HEK293 (cell line): ENCODE data around the gene TXNRD3.

Experiments used
- CTCF ChIA-PET: fragments of 350-600 bp; formaldehyde crosslinking; extraction: SDS; loops from one replicate; lab custom pipeline; 2021; ENCODE audit warnings: antibody characterized with exemption; lab: Yijun Ruan, JAX
- POLR2A ChIA-PET: fragments of 300-600 bp; formaldehyde crosslinking; extraction: SDS; loops from one replicate; lab custom pipeline; 2020; ENCODE audit warnings: antibody characterized with exemption, inconsistent platforms; lab: Yijun Ruan, JAX
- H3K27ac ChIP-seq: fragments of 200-500 bp; sonication (Bioruptor generic); 2 replicates; pipeline ENCODE4 v1.5.1; 2014; ENCODE audit warnings: low read depth, low read length, control low read depth, inconsistent platforms; ENCODE audit errors: extremely low read depth
- H3K36me3 ChIP-seq, 2 experiments: fragments of 200-500 bp in 1 of 2; sonication (Bioruptor generic) in 1 of 2; 1 replicate in 1 of 2; 2 replicates in 1 of 2; pipeline ENCODE4 v1.5.1; 2014 to 2017; ENCODE audit warnings: inconsistent platforms in 2 of 2, low read length in 2 of 2; ENCODE audit not compliant: control insufficient read depth in 2 of 2, insufficient read depth in 1 of 2
- H3K4me1 ChIP-seq: fragments of 200-500 bp; sonication (Bioruptor generic); 2 replicates; pipeline ENCODE4 v1.5.1; 2014; ENCODE audit warnings: mild to moderate bottlenecking, low read length, inconsistent platforms; ENCODE audit not compliant: control insufficient read depth, insufficient read depth
- H3K4me3 ChIP-seq: 2 replicates; pipeline ENCODE4 v1.5.1; 2011; ENCODE audit warnings: low read depth, mild to moderate bottlenecking, control low read depth, low read length, moderate library complexity
- H3K9me3 ChIP-seq: fragments of 200-500 bp; sonication (Bioruptor generic); 2 replicates; pipeline ENCODE4 v1.5.1; 2014; ENCODE audit warnings: low read depth, low read length, inconsistent platforms; ENCODE audit not compliant: control insufficient read depth, insufficient read depth
- ELK4 ChIP-seq: IDR thresholded peaks from 2 replicates; pipeline ENCODE4 v1.6.1; 2011; ENCODE audit warnings: mild to moderate bottlenecking, low read depth, low read length, borderline replicate concordance
- PBX3 ChIP-seq: sonication (generic); formaldehyde crosslinking; IDR thresholded peaks from 2 replicates; pipeline ENCODE4 v1.8.1; 2022; ENCODE audit warnings: mild to moderate bottlenecking, moderate library complexity, missing genetic modification reagents
- PRDM1 ChIP-seq: fragments of 450-650 bp; formaldehyde crosslinking; IDR thresholded peaks from 2 replicates; pipeline ENCODE4; 2016; ENCODE audit warnings: missing biosample characterization, missing genetic modification characterization
- REPIN1 ChIP-seq: fragments of 450-650 bp; formaldehyde crosslinking; IDR thresholded peaks from 2 replicates; pipeline ENCODE4 v1.5.1; 2017; ENCODE audit warnings: missing biosample characterization, missing genetic modification characterization, low read depth
- REST ChIP-seq: fragments of 450-650 bp; formaldehyde crosslinking; IDR thresholded peaks from 2 replicates; pipeline ENCODE4 v1.5.1; 2016; ENCODE audit warnings: missing biosample characterization, missing genetic modification characterization
- ZBTB10 ChIP-seq: fragments of 450-650 bp; formaldehyde crosslinking; IDR thresholded peaks from 2 replicates; pipeline ENCODE4 v1.5.1; 2016; ENCODE audit warnings: missing biosample characterization, missing genetic modification characterization
- ZBTB7A ChIP-seq: fragments of 450-650 bp; formaldehyde crosslinking; IDR thresholded peaks from 2 replicates; pipeline ENCODE4 v1.5.1; 2016; ENCODE audit warnings: low read depth, missing biosample characterization, missing genetic modification characterization
- ZFP69B ChIP-seq: fragments of 450-650 bp; formaldehyde crosslinking; IDR thresholded peaks from 2 replicates; pipeline ENCODE4 v1.5.1; 2016; ENCODE audit warnings: missing biosample characterization, missing genetic modification characterization
- ZIC2 ChIP-seq: fragments of 450-650 bp; formaldehyde crosslinking; IDR thresholded peaks from 2 replicates; pipeline ENCODE4 v1.5.1; 2016; ENCODE audit warnings: missing biosample characterization, missing genetic modification characterization
- ZNF174 ChIP-seq: fragments of 450-650 bp; formaldehyde crosslinking; IDR thresholded peaks from 2 replicates; pipeline ENCODE4 v1.5.0; 2017; ENCODE audit warnings: missing biosample characterization, mild to moderate bottlenecking, missing genetic modification characterization
- ZNF175 ChIP-seq: fragments of 450-650 bp; formaldehyde crosslinking; IDR thresholded peaks from 2 replicates; pipeline ENCODE4 v1.5.1; 2016; ENCODE audit warnings: missing biosample characterization, missing genetic modification characterization
- ZNF2 ChIP-seq: fragments of 450-650 bp; formaldehyde crosslinking; IDR thresholded peaks from 2 replicates; pipeline ENCODE4 v1.5.1; 2016; ENCODE audit warnings: missing biosample characterization, missing genetic modification characterization
- ZNF248 ChIP-seq: fragments of 450-650 bp; formaldehyde crosslinking; IDR thresholded peaks from 2 replicates; pipeline ENCODE4 v1.5.1; 2017; ENCODE audit warnings: missing biosample characterization, missing genetic modification characterization
- ZNF341 ChIP-seq: fragments of 450-650 bp; formaldehyde crosslinking; IDR thresholded peaks from 2 replicates; pipeline ENCODE4; 2016; ENCODE audit warnings: low read depth, missing biosample characterization, missing genetic modification characterization
- ZNF404 ChIP-seq: fragments of 450-650 bp; formaldehyde crosslinking; IDR thresholded peaks from 2 replicates; pipeline ENCODE4 v1.5.1; 2017; ENCODE audit warnings: missing biosample characterization, missing genetic modification characterization
- ZNF510 ChIP-seq: fragments of 450-650 bp; formaldehyde crosslinking; IDR thresholded peaks from 2 replicates; pipeline ENCODE4 v1.5.1; 2018; ENCODE audit warnings: mild to moderate bottlenecking, missing genetic modification characterization, missing biosample characterization; ENCODE audit not compliant: insufficient replicate concordance
- ZNF544 ChIP-seq: fragments of 450-650 bp; formaldehyde crosslinking; IDR thresholded peaks from 2 replicates; pipeline ENCODE4 v1.5.0; 2017; ENCODE audit warnings: missing biosample characterization, missing genetic modification characterization
- ZNF626 ChIP-seq: fragments of 450-650 bp; sonication (Bioruptor Pico); formaldehyde crosslinking; IDR thresholded peaks from 2 replicates; pipeline ENCODE4 v1.5.1; 2018; ENCODE audit warnings: missing biosample characterization, missing genetic modification characterization, inconsistent platforms
- ZNF707 ChIP-seq: fragments of 450-650 bp; formaldehyde crosslinking; IDR thresholded peaks from 2 replicates; pipeline ENCODE4 v1.5.1; 2016; ENCODE audit warnings: missing biosample characterization, missing genetic modification characterization
- ZSCAN23 ChIP-seq: fragments of 450-650 bp; formaldehyde crosslinking; IDR thresholded peaks from 2 replicates; pipeline ENCODE4 v1.5.1; 2016; ENCODE audit warnings: missing biosample characterization, missing genetic modification characterization

TXNRD3 gene

GRCh38 chr3:126557415-126557745 is 97.5 kb downstream of the TXNRD3 start:
- CTCF ChIA-PET, result no interaction called here
- POLR2A ChIA-PET, result no interaction called here
- no peak overlapping the region for H3K27ac ChIP-seq
- H3K4me3 ChIP-seq, result no peak overlapping the region
- H3K9me3 ChIP-seq, result no peaks in the 10 kb centered on the region
- no peak for TF ChIP-seq ZFP69B (tag by site-specific recombination)
- TF ChIP-seq ZNF626 (tag by site-specific recombination), result no peak
- no peak for TF ChIP-seq PBX3 (CRISPR knock-in tag)
- TF ChIP-seq ZNF2 (tag by site-specific recombination), result no peak
- TF ChIP-seq ZNF174, result no peak
- no peak for TF ChIP-seq ZNF248 (tag by site-specific recombination)
- TF ChIP-seq ZBTB10, result no peak
- TF ChIP-seq ZNF510 (tag by site-specific recombination), result no peak
- no peak for TF ChIP-seq ELK4
- no peak for TF ChIP-seq ZNF707 (tag by site-specific recombination)
- no peak for TF ChIP-seq ZNF404 (tag by site-specific recombination)
- TF ChIP-seq ZNF175 (tag by site-specific recombination), result no peak
- TF ChIP-seq ZSCAN23 (tag by site-specific recombination), result no peak
- TF ChIP-seq REST (tag by site-specific recombination), result no peak
- TF ChIP-seq PRDM1, result no peak
- no peak for TF ChIP-seq ZIC2 (tag by site-specific recombination)
- no peak for TF ChIP-seq ZNF341
- no peak for TF ChIP-seq ZNF544 (tag by site-specific recombination)
- no peak for TF ChIP-seq REPIN1 (tag by site-specific recombination)
- TF ChIP-seq ZBTB7A (tag by site-specific recombination), result no peak
- TF ChIP-seq, all 188 proteins: peak for 0
- no peaks in the 10 kb centered on the region for H3K36me3 ChIP-seq
- no peaks in the 10 kb centered on the region for H3K4me1 ChIP-seq
